ENCODE data around the gene AGBL4. TPM values are rescaled to one million over a fixed set of nuclear protein-coding genes. Genes with fewer than 3 reads are reported as not detected.
A peak's percentile ranks its signal among the peaks of the same experiment; 100 is the strongest.

Gene AGBL4
- total and polyA plus RNA-seq, 9 of the 15 experiments (the other 6 are each of a cell fraction or from before 2014, with no cell fraction given), result 0.11 TPM; not detected in 7

DNA sequence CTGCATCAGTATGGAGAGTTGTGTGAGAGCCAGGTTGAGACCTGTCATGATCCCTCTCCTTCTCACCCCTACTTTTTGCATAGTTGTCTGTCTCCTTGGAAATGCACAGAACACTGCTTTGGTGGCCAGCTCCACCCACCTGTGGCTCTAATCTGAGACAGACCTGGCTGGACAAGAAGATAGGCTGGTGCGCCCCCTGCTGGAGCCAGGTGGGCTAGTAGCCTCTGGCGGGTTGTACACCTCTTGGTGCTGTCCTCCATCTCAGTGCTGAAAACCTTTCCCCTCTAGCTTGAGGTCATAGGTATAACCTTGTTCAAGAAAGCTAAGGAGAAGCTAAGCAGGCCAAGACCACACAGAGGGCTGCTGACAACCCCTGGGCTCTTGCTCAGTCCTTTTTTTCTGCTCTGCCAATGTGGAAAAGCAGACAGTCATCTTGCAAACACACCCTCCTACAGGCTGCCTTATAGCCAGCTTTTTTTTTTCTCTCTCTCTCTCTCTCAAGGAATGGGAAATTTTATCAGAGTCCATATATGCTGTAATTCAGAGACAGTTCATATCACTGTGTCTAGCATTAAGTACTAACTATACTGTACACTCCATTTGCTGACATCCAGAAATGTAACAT lies 1492.9 kb downstream of the AGBL4 start (continued):
- TF ChIP-seq, protein P1, sequence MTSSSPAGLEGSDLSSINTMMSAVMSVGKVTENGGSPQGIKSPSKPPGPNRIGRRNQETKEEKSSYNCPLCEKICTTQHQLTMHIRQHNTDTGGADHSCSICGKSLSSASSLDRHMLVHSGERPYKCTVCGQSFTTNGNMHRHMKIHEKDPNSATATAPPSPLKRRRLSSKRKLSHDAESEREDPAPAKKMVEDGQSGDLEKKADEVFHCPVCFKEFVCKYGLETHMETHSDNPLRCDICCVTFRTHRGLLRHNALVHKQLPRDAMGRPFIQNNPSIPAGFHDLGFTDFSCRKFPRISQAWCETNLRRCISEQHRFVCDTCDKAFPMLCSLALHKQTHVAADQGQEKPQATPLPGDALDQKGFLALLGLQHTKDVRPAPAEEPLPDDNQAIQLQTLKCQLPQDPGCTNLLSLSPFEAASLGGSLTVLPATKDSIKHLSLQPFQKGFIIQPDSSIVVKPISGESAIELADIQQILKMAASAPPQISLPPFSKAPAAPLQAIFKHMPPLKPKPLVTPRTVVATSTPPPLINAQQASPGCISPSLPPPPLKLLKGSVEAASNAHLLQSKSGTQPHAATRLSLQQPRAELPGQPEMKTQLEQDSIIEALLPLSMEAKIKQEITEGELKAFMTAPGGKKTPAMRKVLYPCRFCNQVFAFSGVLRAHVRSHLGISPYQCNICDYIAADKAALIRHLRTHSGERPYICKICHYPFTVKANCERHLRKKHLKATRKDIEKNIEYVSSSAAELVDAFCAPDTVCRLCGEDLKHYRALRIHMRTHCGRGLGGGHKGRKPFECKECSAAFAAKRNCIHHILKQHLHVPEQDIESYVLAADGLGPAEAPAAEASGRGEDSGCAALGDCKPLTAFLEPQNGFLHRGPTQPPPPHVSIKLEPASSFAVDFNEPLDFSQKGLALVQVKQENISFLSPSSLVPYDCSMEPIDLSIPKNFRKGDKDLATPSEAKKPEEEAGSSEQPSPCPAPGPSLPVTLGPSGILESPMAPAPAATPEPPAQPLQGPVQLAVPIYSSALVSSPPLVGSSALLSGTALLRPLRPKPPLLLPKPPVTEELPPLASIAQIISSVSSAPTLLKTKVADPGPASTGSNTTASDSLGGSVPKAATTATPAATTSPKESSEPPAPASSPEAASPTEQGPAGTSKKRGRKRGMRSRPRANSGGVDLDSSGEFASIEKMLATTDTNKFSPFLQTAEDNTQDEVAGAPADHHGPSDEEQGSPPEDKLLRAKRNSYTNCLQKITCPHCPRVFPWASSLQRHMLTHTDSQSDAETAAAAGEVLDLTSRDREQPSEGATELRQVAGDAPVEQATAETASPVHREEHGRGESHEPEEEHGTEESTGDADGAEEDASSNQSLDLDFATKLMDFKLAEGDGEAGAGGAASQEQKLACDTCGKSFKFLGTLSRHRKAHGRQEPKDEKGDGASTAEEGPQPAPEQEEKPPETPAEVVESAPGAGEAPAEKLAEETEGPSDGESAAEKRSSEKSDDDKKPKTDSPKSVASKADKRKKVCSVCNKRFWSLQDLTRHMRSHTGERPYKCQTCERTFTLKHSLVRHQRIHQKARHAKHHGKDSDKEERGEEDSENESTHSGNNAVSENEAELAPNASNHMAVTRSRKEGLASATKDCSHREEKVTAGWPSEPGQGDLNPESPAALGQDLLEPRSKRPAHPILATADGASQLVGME (CRISPR knock-in tag; IDR thresholded peaks at IDR 0.05), result no peak
- 0 out of 2 replicates have a peak, but pooled peaks have one; percentile 70 for TF ChIP-seq ZNF197 (CRISPR knock-in tag; IDR thresholded peaks at IDR 0.05; ENCODE audit: low read depth)
- TF ChIP-seq, protein P2, sequence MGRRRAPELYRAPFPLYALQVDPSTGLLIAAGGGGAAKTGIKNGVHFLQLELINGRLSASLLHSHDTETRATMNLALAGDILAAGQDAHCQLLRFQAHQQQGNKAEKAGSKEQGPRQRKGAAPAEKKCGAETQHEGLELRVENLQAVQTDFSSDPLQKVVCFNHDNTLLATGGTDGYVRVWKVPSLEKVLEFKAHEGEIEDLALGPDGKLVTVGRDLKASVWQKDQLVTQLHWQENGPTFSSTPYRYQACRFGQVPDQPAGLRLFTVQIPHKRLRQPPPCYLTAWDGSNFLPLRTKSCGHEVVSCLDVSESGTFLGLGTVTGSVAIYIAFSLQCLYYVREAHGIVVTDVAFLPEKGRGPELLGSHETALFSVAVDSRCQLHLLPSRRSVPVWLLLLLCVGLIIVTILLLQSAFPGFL (CRISPR knock-in tag; IDR thresholded peaks at IDR 0.05), result peak; percentile 53; the same call in 1 of the 2 replicates
- TF ChIP-seq TCF3 (CRISPR knock-in tag; IDR thresholded peaks at IDR 0.05), result peak; percentile 53
- TF ChIP-seq CBFA2T3 (IDR thresholded peaks at IDR 0.05), result peak; percentile 62
- 0 out of 2 replicates have a peak, but pooled peaks have one; percentile 32 for TF ChIP-seq POLR2AphosphoS5 (IDR thresholded peaks at IDR 0.05; ENCODE audit: control insufficient read depth, insufficient read depth, low read depth, low read length)
- TF ChIP-seq ZNF175 (CRISPR knock-in tag; IDR thresholded peaks at IDR 0.05; ENCODE audit: low read depth), result peak; percentile 64; the same call in 1 of the 2 replicates
- TF ChIP-seq, protein P3, sequence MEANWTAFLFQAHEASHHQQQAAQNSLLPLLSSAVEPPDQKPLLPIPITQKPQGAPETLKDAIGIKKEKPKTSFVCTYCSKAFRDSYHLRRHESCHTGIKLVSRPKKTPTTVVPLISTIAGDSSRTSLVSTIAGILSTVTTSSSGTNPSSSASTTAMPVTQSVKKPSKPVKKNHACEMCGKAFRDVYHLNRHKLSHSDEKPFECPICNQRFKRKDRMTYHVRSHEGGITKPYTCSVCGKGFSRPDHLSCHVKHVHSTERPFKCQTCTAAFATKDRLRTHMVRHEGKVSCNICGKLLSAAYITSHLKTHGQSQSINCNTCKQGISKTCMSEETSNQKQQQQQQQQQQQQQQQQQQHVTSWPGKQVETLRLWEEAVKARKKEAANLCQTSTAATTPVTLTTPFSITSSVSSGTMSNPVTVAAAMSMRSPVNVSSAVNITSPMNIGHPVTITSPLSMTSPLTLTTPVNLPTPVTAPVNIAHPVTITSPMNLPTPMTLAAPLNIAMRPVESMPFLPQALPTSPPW (CRISPR knock-in tag; IDR thresholded peaks at IDR 0.05), result no peak
- no peak for TF ChIP-seq PHF20 (IDR thresholded peaks at IDR 0.05; ENCODE audit: partially characterized antibody)
- no peak for TF ChIP-seq SMARCA5 (IDR thresholded peaks at IDR 0.05)
- TF ChIP-seq KLF16 (IDR thresholded peaks at IDR 0.05), result 0 out of 2 replicates have a peak, but pooled peaks have one; percentile 19
- TF ChIP-seq HCFC1 (IDR thresholded peaks at IDR 0.05; ENCODE audit: low read depth, low read length), result peak; percentile 42
- TF ChIP-seq, protein P4, sequence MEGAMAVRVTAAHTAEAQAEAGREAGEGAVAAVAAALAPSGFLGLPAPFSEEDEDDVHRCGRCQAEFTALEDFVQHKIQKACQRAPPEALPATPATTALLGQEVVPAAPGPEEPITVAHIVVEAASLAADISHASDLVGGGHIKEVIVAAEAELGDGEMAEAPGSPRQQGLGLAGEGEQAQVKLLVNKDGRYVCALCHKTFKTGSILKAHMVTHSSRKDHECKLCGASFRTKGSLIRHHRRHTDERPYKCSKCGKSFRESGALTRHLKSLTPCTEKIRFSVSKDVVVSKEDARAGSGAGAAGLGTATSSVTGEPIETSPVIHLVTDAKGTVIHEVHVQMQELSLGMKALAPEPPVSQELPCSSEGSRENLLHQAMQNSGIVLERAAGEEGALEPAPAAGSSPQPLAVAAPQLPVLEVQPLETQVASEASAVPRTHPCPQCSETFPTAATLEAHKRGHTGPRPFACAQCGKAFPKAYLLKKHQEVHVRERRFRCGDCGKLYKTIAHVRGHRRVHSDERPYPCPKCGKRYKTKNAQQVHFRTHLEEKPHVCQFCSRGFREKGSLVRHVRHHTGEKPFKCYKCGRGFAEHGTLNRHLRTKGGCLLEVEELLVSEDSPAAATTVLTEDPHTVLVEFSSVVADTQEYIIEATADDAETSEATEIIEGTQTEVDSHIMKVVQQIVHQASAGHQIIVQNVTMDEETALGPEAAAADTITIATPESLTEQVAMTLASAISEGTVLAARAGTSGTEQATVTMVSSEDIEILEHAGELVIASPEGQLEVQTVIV (CRISPR knock-in tag; IDR thresholded peaks at IDR 0.05; ENCODE audit: borderline replicate concordance), result no peak
- TF ChIP-seq FOXJ3 (CRISPR knock-in tag; IDR thresholded peaks at IDR 0.05), result no peak
- TF ChIP-seq, protein P5, sequence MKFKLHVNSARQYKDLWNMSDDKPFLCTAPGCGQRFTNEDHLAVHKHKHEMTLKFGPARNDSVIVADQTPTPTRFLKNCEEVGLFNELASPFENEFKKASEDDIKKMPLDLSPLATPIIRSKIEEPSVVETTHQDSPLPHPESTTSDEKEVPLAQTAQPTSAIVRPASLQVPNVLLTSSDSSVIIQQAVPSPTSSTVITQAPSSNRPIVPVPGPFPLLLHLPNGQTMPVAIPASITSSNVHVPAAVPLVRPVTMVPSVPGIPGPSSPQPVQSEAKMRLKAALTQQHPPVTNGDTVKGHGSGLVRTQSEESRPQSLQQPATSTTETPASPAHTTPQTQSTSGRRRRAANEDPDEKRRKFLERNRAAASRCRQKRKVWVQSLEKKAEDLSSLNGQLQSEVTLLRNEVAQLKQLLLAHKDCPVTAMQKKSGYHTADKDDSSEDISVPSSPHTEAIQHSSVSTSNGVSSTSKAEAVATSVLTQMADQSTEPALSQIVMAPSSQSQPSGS (CRISPR knock-in tag; IDR thresholded peaks at IDR 0.05), result no peak
- TF ChIP-seq CBFA2T2 (conservative IDR thresholded peaks at IDR 0.05), result peak; percentile 22; the same call in 1 of the 2 replicates
